ENCODE results near the gene ARSD.
"Not testable (repeated sequence)": the region's sequence is repeated elsewhere in the genome, so short reads cannot be mapped to it uniquely, and the experiment has no call there.

The ARSD gene, protein sequence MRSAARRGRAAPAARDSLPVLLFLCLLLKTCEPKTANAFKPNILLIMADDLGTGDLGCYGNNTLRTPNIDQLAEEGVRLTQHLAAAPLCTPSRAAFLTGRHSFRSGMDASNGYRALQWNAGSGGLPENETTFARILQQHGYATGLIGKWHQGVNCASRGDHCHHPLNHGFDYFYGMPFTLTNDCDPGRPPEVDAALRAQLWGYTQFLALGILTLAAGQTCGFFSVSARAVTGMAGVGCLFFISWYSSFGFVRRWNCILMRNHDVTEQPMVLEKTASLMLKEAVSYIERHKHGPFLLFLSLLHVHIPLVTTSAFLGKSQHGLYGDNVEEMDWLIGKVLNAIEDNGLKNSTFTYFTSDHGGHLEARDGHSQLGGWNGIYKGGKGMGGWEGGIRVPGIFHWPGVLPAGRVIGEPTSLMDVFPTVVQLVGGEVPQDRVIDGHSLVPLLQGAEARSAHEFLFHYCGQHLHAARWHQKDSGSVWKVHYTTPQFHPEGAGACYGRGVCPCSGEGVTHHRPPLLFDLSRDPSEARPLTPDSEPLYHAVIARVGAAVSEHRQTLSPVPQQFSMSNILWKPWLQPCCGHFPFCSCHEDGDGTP

DNA sequence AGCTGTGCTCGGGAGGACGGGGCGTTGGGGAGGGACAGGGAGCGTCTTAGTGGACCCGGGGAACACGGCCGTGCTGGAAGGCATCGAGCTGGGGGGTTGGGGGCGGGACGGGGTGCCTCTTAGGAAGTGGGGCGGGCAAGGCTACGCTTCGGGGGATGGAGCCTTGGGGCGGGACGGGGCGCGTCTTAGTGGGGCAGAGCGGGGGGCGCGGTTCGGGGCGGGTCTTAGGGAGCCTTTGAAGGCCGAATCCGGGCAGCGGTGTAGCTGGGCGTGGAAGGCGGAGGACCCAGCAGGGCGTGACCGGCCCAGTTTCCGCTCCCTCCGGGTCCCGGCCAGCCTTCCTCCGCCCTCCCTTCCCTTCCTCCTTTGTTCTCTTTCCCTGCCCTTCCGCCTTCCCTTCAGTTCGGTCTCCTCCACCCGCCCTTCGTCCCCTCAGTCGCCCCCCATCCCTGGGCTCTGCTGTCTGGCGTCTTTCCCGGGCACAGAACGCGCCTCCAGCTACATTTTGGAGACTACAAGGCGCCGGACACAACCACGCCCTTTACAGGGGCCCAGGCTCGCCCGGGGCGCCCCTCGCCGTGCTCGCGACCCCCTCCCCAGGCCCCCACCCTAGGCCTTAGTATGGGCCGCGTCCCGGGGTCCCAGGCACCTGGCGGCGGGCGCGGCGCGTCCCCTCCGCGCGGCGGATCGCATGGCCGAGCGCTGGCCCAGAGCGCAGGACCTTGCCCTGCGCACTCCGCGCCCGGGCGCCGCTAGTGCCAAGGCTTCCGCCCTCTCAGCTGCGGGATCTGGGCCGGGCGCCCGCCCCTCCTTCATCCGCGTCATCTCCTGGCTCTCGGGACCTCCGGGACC lies at the start of gene ARSD:
Gene ARSD (minus strand): TSS at position 757 of the 852 bp plus-strand sequence. CDS start 64 bp downstream, at position 693.
- peak; percentile 53 for DNase-seq

DNA sequence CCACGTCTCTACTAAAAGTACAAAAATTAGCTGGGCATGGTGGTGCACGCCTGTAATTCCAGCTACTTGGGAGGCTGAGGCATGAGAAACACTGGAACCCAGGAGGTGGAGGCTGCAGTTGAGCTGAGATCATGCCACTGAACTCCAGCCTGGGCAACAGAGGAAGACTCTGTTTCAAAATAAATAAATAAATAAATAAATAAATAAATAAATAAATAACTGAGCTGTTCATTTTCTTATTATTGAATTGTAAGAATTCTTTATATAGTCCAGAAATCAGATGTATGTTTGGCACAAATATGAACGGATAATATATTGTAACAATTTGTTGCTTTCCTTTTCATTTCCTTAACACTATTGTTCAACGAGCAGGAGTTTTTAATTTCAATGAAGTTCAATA lies 49.5 kb upstream of the ARSD start:
- not testable (repeated sequence) for DNase-seq

DNA sequence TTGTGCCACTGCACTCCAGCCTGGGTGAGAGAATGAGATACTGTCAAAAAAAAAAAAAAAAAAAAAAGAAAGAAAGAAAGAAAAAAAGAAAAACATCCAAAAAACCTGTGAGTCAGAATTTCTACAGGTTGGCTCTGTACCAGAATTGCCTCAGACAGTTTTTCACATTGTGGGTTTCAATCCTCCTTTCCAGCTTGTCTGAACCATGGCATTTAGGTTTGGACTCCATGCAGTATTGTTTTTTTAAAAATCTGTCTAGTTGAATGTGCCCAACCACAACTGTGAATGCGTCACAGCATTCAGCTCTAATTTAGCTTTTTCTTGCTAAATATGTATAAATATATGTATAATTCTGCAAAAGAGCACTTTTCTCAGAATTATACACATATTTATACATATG lies 45.8 kb upstream of the ARSD start:
- DNase-seq = no peak

DNA sequence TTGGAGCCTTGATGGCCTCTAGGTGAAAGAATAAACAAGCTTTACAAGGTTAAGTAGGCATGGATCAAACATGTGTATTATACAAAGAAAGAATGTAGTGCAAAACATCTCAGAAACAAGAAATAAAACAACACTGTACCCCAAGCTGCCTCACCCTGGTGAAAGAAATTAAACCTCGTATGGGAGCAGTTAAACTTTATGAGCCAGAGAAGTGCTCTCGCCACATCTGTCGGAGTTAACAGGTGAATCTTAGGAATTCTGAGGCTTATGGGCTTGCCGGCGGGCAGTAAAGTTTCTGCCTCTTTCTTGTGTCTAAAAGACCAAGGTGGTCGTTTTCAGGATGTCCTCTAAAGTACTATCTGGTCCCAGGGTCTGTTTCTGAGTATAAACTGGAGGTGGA lies 43.3 kb upstream of the ARSD start:
- DNase-seq = no peak

DNA sequence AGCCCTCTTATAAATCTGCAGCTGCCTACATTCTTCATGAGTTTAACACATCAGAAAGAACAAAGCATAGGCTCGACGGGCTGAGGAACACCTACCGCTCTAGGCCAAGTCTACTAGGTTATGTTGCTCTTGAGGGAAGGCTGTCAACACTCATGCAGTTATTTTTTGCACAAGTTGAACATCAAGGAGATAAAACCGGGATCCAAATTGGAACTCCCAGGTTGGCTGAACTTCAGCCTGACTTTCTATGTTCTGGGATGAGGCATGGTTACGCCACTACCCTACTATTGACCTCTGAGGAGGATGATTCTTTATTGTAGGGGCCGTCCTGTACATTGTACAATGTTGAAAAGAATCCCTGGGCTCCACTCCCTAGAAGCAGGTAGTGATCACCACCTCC lies 39.9 kb upstream of the ARSD start:
- DNase-seq = no peak

DNA sequence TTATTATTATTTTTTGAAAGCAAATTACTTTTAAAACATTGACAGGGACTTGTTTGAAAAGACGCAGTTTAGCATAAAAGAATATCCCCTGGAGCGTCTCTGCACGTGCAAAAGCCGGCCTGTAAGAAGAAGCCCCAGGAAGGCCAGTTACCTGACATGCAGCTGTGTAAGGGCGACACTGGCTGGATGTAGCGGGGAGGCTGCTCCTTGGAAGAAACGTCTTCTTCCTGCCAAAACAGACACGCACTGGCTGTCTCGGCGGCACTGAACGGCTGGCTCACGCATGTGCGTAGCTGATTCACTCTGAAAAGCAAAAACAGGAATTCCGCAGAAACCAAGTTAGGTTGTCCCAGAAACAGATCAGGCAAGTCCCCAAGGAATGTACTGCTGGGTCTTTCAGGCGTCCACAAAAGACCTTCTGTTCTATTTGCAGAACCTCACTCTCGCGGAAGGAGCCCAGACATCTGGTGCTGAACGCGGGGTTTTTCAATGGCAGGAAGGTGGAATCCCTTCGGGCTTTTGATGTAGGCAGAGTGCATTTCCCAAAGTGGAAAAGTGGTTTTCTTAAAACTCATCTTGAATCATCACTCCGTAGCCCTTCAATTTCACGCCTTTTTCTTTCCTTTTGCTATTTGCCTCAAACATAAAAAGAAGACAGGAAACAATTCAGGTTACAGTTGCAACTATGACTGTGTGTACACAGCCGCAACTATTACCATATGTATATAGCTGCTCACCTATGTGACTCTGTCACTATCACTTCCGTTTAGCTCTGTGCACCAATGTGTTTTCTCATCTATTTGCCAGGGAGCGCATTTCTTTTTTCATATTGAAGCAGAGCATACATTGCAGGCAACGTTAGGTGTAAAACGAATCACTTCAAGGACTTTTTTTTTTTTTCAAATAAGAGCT lies 39.1 kb upstream of the ARSD start:
- DNase-seq = peak; percentile 25

DNA sequence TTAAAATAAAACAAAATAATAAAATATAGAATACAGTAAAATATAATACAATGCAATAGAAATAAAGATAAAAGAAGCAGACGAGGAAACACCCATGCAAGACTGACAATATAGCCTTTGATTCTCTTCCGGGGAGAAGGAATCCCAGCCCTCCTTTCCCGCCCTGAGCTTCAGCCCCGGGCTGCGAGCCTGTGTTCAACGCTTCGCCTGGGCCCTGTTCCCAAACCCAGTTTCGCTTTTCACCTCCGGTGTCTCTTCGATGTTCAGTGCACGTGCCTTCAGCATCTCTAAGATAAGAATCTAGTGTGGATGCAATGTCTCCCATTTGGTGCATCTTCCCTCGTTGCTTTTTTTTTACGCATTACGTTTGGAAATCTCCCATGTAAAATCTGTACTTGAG lies 38.4 kb upstream of the ARSD start:
- no peak for DNase-seq

DNA sequence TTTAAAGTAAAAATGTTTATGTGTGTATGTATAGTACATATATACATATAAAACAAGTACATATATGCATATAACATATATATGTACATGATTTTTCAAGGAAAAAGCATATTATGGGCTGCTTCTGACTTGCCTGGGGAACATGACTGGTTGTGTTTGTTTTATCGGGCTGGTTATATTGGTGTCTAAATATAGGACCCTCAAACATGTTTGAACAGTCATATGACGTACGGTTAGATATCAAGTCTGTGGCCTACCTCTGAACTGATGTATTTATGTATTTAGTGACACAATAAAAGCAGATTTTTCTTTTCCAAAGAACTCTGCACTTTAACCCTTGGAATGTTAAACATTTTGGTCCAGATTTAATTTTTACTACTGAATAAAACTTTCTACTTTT lies 37.9 kb upstream of the ARSD start:
- DNase-seq = no peak

DNA sequence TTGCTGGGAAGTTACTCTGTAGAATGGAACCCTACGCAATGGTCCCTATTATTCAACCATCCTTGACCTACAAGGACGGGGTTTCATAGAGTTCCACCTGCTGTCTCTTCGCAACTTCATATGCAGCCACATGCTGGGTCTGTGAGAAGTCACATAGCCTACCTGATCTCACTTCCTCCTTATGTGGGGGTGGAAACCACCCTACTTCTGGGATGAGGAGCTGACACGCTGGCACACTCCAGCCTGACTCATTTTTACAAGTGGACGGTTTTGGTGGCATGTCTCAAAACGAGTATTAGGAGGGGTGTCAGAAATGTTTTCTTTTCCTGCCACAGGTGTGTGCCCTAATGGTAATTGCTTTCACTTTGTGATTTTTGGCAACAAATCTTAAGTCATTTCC lies 36.8 kb upstream of the ARSD start:
- DNase-seq = peak; percentile 23

DNA sequence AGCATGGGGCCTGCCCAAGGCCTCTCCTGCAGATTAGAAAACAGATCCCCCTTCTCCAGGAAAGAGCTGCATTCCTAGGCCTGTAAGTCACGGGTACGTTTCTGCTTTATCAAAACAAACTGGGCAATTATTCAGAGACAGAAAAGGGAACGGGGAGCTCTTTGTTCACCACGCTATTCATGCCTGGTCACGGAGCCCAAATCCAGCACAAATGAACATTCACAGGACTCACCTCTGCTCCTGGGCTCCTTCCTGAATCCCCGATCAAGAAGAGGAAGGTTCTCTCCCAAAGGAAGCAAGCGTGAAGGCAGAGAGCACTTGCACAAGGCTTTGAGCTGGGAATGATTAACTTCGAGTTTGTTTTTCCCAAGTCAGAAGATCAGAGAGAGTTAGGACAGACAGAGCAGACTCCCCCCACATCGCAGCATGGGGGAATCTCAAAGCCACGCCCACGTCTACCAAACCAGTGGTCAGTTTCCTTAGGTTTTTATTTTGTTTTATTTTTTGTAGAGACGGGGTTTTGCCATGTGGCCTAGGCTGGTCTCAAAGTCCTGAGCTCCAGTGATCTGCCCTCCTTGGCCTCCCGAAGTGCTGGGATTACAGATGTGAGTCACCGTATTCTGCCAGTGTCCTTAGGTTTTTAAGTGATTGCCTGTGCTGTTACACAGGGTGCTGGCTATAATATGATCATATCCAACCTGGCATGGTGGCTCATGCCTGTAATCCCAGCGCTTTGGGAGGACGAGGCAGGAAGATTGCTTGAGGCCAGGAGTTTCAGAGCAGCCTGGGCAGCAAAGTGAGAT lies 35.1 kb upstream of the ARSD start:
- DNase-seq = not testable (repeated sequence)

DNA sequence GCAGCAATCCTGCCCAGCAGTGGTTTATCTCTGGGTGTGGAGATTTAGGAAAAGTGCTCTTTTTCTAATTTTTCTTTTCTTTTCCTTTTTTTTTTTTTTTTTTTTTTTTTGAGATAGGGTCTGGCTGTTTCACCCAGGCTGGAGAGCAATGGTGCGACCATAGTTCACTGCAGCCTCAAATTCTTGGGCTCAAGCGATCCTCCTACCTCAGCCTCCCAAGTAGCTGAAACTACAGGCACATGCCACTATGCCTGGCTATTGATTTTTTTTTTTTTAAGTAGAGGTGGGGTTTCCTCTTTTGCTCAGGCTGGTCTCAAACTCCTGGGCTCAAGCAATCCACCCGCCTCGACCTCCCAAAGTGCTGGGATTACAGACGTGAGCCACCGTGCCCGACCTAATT lies 34.3 kb upstream of the ARSD start:
- DNase-seq = not testable (repeated sequence)

DNA sequence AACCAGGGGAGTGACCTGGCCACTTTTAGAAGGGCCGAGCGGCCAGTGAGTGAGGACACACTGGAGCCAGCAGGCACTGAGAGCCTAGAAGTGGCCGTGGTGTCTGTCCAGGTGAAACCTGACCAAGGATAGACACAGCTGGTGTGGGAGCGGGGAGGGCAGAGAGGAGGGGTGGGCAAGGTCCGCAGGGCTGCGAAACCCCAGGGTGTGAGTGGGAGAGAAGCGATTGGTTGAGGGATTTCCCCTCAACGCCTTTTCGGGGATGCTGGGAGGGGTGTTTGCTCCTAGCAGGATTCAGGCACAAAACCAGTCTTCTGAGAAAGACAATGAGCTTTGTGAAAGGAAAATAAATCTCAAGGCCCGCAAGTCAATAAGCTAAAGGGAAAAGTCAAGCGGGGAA lies 33.2 kb upstream of the ARSD start:
- DNase-seq = no peak

DNA sequence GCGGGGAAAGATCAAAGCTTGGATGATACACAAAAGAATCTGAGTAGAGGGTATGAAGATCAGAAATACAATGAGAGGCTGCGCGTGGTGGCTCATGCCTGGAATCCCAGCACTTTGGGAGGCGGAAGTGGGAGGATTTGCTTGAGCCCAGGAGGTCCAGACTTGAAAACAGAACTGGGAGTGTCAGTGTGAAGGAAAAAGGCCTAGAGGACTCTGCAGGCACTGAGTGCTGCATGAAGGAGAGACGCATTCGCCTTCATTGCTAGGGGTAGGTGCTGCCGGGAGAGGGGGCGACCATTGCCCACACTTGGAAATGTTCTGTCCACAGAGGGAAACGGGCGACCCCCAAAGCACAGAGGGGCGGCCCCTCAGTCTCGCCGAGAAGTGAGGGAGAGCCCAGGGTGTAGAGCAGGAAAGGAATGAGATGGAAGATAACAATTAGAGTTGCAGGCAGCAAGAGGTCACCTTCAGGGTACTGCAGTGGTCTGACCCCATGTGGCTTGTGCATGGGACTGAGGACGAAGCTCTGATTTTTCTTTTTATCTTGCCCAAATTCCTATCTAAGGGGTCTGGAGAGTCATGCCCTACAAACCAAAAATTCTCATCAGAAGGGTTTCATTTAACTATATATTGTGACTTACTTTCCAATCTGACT lies 31.8 kb upstream of the ARSD start:
- no peak for DNase-seq

DNA sequence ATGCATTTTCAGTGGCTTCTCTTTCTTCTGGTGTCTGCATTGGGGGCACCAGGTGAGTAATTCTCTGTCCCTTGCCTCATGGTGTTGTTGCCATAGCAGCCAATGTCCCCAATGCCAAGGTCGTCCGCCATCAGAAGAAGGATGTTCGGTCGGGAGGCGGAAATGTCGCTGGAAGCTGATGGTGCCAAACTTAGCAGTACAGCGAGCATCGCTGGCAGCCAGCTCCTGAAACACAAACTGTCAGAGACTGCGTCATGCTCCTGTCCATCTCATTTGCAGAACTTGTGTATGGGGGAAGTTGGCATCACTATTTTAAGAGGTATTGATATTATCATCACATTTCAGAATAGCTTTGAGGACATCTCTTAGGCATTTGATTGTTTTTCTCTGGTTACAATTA lies 29.1 kb upstream of the ARSD start:
- DNase-seq = no peak

DNA sequence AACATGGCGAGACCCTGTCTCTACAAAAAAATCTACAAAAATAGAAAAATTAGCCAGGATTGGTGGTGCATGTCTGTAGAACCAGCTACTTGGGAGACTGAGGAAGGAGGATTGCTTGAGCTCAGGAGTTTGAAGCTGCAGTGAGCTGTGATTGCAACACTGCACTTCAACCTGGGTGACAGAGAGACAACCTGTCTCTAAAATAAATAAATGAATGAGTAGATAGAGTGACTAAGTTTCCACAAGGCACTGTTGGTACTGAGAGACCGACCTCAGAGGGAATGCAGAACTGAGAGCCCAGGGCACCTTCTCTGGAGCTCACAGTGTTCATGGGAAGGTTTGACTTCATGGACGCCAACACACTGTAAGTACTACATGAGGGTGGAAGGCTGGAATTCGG lies 26.7 kb upstream of the ARSD start:
- DNase-seq = no peak

DNA sequence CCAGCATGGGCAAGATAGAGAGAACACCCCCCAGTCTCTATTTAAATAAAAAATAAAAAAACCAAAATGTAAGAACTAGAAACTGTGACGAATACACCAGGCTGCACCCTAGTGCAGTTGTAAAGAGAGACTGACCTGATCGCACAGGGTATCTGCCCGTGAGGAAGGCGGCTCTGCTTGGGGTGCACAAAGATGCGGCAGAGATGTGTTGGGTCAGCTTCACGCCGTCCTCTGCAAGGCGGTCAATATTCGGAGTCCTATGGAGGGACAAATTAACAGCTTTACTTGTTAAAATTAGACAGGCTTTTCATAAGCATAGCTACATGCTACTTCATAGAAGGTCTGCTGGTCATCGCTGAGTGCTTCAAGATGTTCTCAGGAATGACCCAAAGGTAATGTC lies 26.1 kb upstream of the ARSD start:
- no peak for DNase-seq

DNA sequence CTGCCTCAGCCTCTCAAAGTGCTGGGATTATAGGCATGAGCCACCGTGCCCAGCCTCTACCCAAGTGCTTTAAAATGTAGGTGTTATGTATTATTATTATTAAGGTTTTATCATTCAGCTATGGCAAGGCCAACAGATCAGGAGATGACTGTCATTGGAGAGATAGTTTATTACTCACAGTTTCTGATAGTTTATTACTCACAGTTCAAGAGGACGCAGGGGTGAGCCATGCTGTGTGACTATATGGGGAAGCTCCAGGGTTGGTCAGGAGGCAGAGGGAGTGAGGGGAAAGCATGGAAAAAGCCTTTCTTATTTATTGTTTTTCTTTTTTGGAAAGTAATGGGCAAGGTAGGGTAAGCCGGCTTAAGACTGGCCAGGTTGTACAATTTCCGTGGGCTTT lies 25.4 kb upstream of the ARSD start:
- DNase-seq = no peak

DNA sequence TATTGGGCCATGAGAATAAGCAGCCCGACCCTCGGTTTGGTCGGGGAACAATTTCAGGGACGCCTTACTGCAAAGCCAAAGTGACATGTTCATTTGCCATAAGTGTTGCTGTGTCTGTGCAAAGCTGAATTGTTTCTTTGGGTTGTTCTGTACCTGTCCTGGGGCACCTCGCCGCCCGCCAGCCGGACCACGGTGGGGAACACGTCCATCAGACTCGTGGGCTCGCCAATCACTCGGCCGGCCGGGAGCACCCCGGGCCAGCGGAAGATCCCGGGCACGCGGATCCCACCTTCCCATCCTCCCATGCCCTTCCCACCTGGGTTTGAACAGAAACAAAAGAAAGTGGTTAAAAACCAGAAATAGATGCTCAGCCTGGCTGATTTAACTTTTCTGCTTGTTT lies 8.8 kb upstream of the ARSD start:
- not testable (repeated sequence) for DNase-seq

DNA sequence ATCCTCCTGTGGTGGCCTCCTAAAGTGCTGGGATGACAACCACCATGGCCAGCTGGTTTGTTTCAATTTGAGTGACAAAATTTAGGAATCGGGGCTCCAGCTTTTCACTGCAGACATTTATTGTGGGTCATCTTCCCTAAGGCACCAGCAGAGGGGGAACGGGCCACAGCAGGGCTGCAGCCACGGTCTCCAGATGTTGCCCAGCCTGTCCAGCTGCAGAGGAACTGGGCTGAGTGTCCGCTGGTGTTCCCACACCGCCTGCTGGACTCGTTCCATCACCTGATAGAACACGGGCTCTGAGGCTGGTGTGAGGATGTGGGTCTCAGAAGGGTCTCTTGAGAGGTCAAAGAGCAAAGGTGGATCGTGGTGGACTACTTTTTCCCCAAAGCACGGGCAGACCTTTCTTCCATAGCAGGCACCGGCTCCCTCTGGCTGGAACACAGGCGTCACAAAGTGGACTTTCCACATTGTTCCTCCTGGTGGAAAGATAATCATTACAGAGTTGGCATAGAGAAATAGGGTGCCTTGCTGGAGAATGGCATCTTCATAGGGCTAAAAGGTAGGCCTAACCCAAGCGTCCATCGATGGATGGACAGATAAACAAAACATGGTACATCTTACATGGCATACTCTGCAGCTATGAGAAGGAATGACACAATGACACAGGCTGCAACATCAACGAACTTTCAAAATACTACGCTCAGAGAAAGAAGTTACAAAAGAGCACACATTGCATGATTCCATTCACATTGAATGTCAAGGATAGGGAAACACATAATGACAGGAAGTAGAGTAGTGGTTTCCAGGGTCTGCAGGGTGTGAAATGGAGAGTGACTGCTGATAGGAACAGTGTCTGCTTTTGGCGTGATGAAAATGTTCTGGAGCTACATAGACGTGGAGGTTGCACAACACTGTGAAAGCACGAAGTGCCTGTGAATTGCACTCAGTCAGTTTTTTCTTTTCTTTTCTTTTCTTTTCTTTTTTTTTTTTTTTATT lies 5.9 kb upstream of the ARSD start:
- no peak for DNase-seq
